ENCODE data around the gene TEX264.

Gene TEX264

GRCh38 chr3:51678186-51678585, 7.1 kb downstream of the TEX264 start:
- Histone ChIP-seq H4K20me1 (peaks cover 0 to 65% (median 0%) of the 10 kb centered on the region in 11 experiments; a peak in 4 of 22 replicates), H3K9ac (peak overlapping the region in 7 of 11 experiments; percentile 7 to 79 (median 38); a peak in 11 of 22 replicates), H3K4me3 (no peak overlapping the region), H3K4me2 (peak overlapping the region in 10 of 11 experiments; percentile 2 to 99 (median 96); a peak in 14 of 22 replicates), H3K27me3 (no peaks in the 10 kb centered on the region), H3K36me3 (peaks cover 25 to 78% (median 48%) of the 10 kb centered on the region in 11 experiments), H3K4me1 (peaks cover 57 to 100% (median 96%) of the 10 kb centered on the region in 10 experiments), H3K27ac (peak overlapping the region in 10 of 11 experiments; percentile 10 to 87 (median 84); a peak in 16 of 22 replicates), H3K9me3 (replicated peaks in 1 of 11) (no peaks in the 10 kb centered on the region)
- no peak for TF ChIP-seq Cebpa-rat (IDR thresholded peaks at IDR 0.05)

GRCh38 chr3:51678641-51679040, 7.6 kb downstream of the TEX264 start:
- Histone ChIP-seq H4K20me1 (peaks cover 0 to 67% (median 0%) of the 10 kb centered on the region in 11 experiments; a peak in 4 of 22 replicates), H3K27me3 (no peaks in the 10 kb centered on the region), H3K4me3 (no peak overlapping the region), H3K4me2 (peak overlapping the region in 9 of 11 experiments; percentile 21 to 99 (median 96); a peak in 15 of 22 replicates), H3K4me1 (peaks cover 57 to 100% (median 96%) of the 10 kb centered on the region in 10 experiments), H3K36me3 (peaks cover 25 to 82% (median 48%) of the 10 kb centered on the region in 11 experiments), H3K9ac (peak overlapping the region in 8 of 11 experiments; percentile 7 to 79 (median 38); a peak in 7 of 22 replicates), H3K9me3 (replicated peaks in 1 of 11) (no peaks in the 10 kb centered on the region), H3K27ac (peak overlapping the region in 10 of 11 experiments; percentile 10 to 87 (median 84); a peak in 16 of 22 replicates)
- TF ChIP-seq Cebpa-rat (IDR thresholded peaks at IDR 0.05) = no peak

GRCh38 chr3:51679318-51679717, 8.3 kb downstream of the TEX264 start:
- H3K9me3 ChIP-seq (replicated peaks in 1 of 11) = no peaks in the 10 kb centered on the region
- H3K4me1 ChIP-seq = peaks cover 59 to 100% (median 96%) of the 10 kb centered on the region in 10 experiments
- no peak overlapping the region; a peak in 1 of 20 replicates for H3K4me3 ChIP-seq
- H3K9ac ChIP-seq = peak overlapping the region in 9 of 11 experiments; percentile 24 to 79 (median 74); a peak in 8 of 22 replicates
- no peaks in the 10 kb centered on the region for H3K27me3 ChIP-seq
- peaks cover 0 to 66% (median 0%) of the 10 kb centered on the region in 11 experiments; a peak in 4 of 22 replicates for H4K20me1 ChIP-seq
- TF ChIP-seq Cebpa-rat (IDR thresholded peaks at IDR 0.05) = no peak
- H3K36me3 ChIP-seq = peaks cover 27 to 83% (median 47%) of the 10 kb centered on the region in 11 experiments
- peak overlapping the region in 10 of 11 experiments; percentile 58 to 87 (median 84); a peak in 19 of 22 replicates for H3K27ac ChIP-seq
- peak overlapping the region; percentile 93 to 100 (median 98) for H3K4me2 ChIP-seq

GRCh38 chr3:51679777-51680176, 8.7 kb downstream of the TEX264 start:
- Histone ChIP-seq H3K27me3 (no peaks in the 10 kb centered on the region), H3K9me3 (replicated peaks in 1 of 11) (no peaks in the 10 kb centered on the region), H3K9ac (peak overlapping the region in 10 of 11 experiments; percentile 66 to 79 (median 75); a peak in 18 of 22 replicates), H3K36me3 (peaks cover 30 to 83% (median 47%) of the 10 kb centered on the region in 11 experiments), H3K4me1 (peaks cover 64 to 100% (median 96%) of the 10 kb centered on the region in 10 experiments), H3K27ac (peak overlapping the region; percentile 45 to 87 (median 83); a peak in 21 of 22 replicates), H3K4me2 (peak overlapping the region; percentile 93 to 100 (median 98)), H3K4me3 (peak overlapping the region in 3 of 10 experiments; percentile 52 to 67 (median 57); a peak in 2 of 20 replicates), H4K20me1 (peaks cover 0 to 63% (median 0%) of the 10 kb centered on the region in 11 experiments; a peak in 4 of 22 replicates)
- no peak for TF ChIP-seq Cebpa-rat (IDR thresholded peaks at IDR 0.05)

GRCh38 chr3:51680196-51680595, 9.1 kb downstream of the TEX264 start:
- no peak for TF ChIP-seq Cebpa-rat (IDR thresholded peaks at IDR 0.05)

GRCh38 chr3:51680663-51681230, 9.7 kb downstream of the TEX264 start:
- peak overlapping the region in 9 of 10 experiments; percentile 6 to 67 (median 55); a peak in 15 of 20 replicates for H3K4me3 ChIP-seq
- H3K9me3 ChIP-seq (replicated peaks in 1 of 11) = no peaks in the 10 kb centered on the region
- peaks cover 31 to 83% (median 47%) of the 10 kb centered on the region in 11 experiments for H3K36me3 ChIP-seq
- peaks cover 0 to 53% (median 0%) of the 10 kb centered on the region in 11 experiments; a peak in 4 of 22 replicates for H4K20me1 ChIP-seq
- no peaks in the 10 kb centered on the region for H3K27me3 ChIP-seq
- peaks cover 74 to 100% (median 96%) of the 10 kb centered on the region in 10 experiments for H3K4me1 ChIP-seq
- peak overlapping the region; percentile 45 to 87 (median 83) for H3K27ac ChIP-seq
- no peak for TF ChIP-seq Cebpa-rat (IDR thresholded peaks at IDR 0.05)
- H3K9ac ChIP-seq = peak overlapping the region; percentile 66 to 79 (median 74); a peak in 21 of 22 replicates
- peak overlapping the region; percentile 93 to 100 (median 98) for H3K4me2 ChIP-seq

More at GRCh38 chr3:51680196-51680595, 9.1 kb downstream of the TEX264 start:
- no peaks in the 10 kb centered on the region for H3K27me3 ChIP-seq
- H4K20me1 ChIP-seq = peaks cover 0 to 59% (median 0%) of the 10 kb centered on the region in 11 experiments; a peak in 4 of 22 replicates
- H3K4me2 ChIP-seq = peak overlapping the region; percentile 93 to 100 (median 98)
- peaks cover 31 to 83% (median 47%) of the 10 kb centered on the region in 11 experiments for H3K36me3 ChIP-seq
- H3K27ac ChIP-seq = peak overlapping the region; percentile 45 to 87 (median 83); a peak in 21 of 22 replicates
- H3K9me3 ChIP-seq (replicated peaks in 1 of 11) = no peaks in the 10 kb centered on the region
- peak overlapping the region in 4 of 10 experiments; percentile 52 to 67 (median 58); a peak in 6 of 20 replicates for H3K4me3 ChIP-seq
- peaks cover 68 to 100% (median 96%) of the 10 kb centered on the region in 10 experiments for H3K4me1 ChIP-seq
- peak overlapping the region; percentile 66 to 79 (median 74); a peak in 21 of 22 replicates for H3K9ac ChIP-seq

GRCh38 chr3:51681453-51681852, 10.4 kb downstream of the TEX264 start:
- Histone ChIP-seq H3K36me3 (peaks cover 28 to 81% (median 44%) of the 10 kb centered on the region in 11 experiments), H3K9ac (peak overlapping the region; percentile 31 to 79 (median 74); a peak in 20 of 22 replicates), H3K9me3 (replicated peaks in 1 of 11) (no peaks in the 10 kb centered on the region), H3K27ac (peak overlapping the region in 10 of 11 experiments; percentile 58 to 87 (median 84); a peak in 18 of 22 replicates), H3K27me3 (no peaks in the 10 kb centered on the region), H3K4me2 (peak overlapping the region; percentile 93 to 100 (median 98)), H3K4me1 (peaks cover 81 to 100% (median 96%) of the 10 kb centered on the region in 10 experiments), H4K20me1 (peaks cover 0 to 50% (median 0%) of the 10 kb centered on the region in 11 experiments; a peak in 4 of 22 replicates), H3K4me3 (peak overlapping the region; percentile 11 to 67 (median 54); a peak in 17 of 20 replicates)
- peak in 8 of 11 experiments; percentile 9 to 85 (median 72); a peak in 13 of 22 replicates for TF ChIP-seq Cebpa-rat (IDR thresholded peaks at IDR 0.05)

- no peaks in the 10 kb centered on the region for H3K9me3 ChIP-seq (replicated peaks in 1 of 11)
- H3K27me3 ChIP-seq = no peaks in the 10 kb centered on the region
- peaks cover 87 to 100% (median 100%) of the 10 kb centered on the region in 10 experiments for H3K4me1 ChIP-seq
- peak overlapping the region; percentile 93 to 100 (median 98) for H3K4me2 ChIP-seq
- H3K27ac ChIP-seq = peak overlapping the region in 10 of 11 experiments; percentile 52 to 87 (median 84); a peak in 20 of 22 replicates
- TF ChIP-seq Cebpa-rat (IDR thresholded peaks at IDR 0.05) = no peak
- peaks cover 22 to 75% (median 38%) of the 10 kb centered on the region in 11 experiments for H3K36me3 ChIP-seq
- peaks cover 0 to 50% (median 0%) of the 10 kb centered on the region in 11 experiments; a peak in 6 of 22 replicates for H4K20me1 ChIP-seq
- peak overlapping the region; percentile 68 to 79 (median 74); a peak in 21 of 22 replicates for H3K9ac ChIP-seq
- peak overlapping the region in 9 of 10 experiments; percentile 29 to 67 (median 55); a peak in 17 of 20 replicates for H3K4me3 ChIP-seq
Observed at GRCh38 chr3:51682079-51682478, 11.0 kb downstream of the TEX264 start.
